ENCODE data around the gene SPTBN2.
"Not testable (repeated sequence)": the region's sequence is repeated elsewhere in the genome, so short reads cannot be mapped to it uniquely, and the experiment has no call there.

Gene SPTBN2

DNA sequence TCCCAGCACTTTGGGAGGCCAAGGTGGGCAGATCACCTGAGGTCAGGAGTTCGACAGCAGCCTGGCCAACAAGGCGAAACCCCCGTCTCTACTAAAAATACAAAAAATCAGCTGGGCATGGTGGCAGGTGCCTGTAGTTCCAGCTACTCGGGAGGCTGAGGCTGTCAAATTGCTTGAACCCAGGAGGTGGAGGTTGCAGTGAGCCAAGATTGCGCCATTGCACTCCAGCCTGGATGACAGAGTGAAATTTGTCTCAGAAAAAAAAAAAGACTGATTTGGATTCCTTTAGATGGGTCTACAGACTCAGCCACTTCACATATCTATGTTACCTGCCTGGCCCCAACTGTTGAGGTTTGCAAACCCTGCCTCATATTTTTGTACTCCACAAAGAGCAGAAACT is 4.8 kb downstream of the SPTBN2 start:
- DNase-seq (ENCODE audit: low read depth in 2 of 2): not testable (repeated sequence)

DNA sequence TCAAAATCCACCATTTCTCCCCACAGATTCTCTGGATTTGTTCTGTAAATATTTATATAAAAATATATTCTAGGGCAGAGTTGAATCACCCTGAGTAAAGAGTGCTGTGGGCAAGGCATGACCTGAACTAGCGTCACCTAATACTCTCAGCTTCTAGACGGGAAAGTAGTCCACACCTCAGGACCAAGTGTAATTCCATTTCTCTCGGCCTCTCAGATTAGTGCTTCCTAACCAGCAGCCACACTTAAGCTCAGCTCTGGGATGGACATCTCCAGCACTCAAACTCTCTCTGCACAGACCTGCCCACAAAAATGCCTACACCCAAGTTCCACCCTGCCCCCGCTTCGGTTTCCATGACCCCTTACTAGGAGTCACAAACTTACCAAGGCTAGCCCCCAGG is 5.3 kb downstream of the SPTBN2 start:
- DNase-seq (ENCODE audit: low read depth in 2 of 2): no peak

DNA sequence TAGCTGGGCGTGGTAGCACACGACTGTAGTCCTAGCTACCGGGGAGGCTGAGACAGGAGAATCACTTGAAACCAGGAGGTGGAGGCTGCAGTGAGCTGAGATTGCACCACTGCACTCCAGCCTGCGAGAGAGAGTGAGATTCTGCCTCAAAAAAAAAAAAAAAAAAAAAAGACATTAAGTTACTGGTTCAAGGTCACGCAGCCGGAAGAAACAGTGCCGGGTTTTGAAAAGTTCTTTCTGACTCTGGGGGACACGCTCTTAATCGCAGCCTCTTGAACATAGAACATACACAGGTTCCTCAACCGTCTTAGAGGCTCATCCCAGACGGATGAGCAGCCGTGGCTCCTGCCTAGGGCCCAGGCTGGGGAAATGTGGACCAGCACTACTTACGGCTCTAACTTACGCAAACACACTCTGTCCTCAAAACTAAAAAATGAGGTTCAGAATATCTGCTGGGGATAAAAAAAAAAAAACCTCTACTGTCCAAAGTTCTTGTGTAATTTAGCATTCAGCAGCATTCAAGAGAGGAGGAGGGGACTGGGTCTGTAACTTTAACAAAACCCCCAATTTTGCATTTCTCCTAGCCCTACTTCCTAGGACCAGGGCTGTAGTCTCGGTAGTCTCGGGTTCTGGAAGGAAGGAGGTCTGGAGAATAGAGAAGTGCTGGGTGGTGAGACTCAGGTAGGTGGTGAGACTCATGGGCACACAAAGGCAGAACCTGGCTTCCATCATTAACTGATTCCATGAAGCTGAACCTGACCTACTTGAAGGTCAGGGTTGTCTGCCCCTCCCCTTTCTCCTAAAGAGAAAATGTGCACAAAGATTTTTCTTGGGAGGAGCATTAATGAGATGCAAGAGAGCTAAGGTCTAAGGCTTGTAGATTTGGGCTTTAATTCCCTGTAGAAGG is 6.0 kb downstream of the SPTBN2 start:
- DNase-seq (ENCODE audit: low read depth in 2 of 2): no peak

DNA sequence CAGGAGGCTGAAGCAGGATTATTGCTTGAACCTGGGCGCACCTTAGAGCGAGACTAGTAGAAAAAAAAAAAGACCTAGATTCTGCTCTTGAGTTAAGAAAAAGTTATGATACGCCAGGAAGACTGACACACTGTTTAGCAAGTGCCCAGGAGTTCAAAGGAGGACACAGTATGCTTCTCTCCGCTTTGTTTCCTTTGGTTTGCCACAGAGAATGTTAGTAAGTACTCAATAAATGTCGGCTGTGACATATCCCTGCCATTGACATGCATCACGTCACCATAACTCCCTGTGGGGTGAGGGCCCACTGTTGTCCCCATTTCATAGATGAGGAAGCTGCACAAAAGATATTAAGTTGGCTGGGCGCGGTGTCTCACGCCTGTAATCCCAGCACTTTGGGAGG is 7.1 kb downstream of the SPTBN2 start:
- DNase-seq (ENCODE audit: low read depth in 2 of 2): no peak

DNA sequence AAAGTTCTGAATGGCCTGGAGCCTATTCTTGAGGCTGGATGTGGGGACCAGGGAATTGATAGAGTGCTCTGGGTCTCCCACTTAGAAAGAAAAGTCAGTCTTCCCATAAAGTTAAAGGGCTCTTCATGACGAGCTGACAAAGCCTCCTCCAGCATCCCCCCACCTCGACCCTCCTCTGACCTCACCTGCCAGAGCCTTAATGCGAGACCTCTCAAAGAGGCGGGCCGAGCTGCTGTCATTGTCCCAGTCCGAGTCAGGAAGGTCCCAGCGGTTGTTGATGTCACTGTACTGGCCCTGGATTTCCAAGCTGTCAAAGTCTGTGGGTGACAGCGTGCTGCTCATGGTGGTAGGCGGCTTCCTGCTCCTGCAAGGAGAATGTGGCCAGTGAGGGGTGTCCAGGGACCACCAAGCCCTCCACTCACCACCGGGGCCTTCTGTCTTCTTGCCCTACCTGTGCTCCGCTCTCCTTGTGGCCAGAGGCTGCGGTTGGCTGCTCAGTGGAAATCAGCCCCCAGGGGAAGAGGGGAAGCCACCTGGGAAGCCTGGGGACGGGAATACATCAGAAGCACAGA is 8.0 kb downstream of the SPTBN2 start:
- DNase-seq (ENCODE audit: low read depth in 2 of 2): no peak

DNA sequence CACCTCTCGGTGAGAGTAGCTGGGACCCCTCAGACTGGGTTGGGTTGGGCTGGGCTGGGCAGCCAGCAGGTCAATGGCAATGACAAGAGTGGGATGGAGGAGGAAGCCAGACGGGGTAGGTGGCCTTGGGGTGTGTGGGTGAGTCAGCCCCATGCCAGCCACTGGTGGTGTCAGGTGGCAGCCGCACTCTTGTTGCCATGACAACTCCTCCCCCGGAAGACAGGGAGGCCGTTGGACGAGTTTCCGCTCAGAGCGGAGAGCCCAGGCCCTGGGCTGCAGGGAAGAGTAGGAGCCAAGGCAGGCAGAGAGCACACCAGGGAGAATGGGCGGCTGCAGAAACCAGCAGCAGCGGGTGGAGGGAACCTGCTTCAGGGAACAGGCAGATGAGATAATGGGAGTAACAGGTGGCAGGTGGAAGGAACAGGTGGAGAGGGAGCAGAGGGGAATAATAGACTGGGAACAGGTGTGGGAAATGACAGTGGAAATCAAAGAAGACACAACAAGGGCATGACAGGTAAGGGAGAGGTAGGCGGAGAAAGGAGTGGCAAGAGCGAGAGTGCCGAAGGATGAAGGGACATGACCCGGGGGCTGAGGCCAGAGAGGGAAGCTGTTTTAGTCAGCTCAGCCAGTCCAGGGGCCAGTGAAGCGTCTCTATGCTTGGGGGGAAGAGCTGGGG is 8.7 kb downstream of the SPTBN2 start:
- peak in 1 of 2 experiments; percentile 41 for DNase-seq (ENCODE audit: low read depth in 2 of 2)

DNA sequence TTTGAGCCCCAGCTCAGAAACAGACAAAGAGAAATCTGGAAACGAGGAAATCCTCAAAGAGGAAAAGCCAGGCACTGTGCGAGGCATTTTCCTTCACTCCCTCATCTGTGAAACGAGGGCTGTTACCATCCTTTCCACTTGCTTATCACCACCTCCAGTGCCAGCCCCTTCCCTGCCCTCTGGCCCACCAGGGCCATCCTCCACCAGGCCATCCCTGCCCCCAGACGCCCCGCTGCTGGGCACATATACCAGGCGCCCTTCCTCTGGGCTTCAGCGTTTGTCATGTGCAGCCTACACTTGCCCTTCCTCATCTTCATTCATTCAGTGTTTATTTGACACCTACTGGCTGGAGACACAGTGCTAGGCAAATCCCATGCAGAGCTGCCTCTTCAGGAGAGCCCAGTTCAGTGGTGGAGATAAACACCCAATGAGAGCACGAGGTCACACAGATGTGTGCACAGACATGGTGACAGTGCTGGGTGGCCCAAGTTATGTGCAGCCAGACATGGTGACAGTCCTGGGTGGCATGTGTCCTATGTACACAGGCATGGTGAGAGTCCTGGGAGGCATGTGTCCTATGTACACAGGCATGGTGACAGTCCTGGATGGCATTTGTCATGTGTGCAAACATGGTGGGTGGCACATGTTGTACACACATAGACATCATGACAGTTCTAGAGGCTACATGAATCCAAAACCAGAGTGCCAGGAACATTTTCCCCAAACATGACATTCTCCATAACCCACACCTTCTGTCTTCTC is 9.7 kb downstream of the SPTBN2 start:
- DNase-seq (ENCODE audit: low read depth in 2 of 2): no peak

DNA sequence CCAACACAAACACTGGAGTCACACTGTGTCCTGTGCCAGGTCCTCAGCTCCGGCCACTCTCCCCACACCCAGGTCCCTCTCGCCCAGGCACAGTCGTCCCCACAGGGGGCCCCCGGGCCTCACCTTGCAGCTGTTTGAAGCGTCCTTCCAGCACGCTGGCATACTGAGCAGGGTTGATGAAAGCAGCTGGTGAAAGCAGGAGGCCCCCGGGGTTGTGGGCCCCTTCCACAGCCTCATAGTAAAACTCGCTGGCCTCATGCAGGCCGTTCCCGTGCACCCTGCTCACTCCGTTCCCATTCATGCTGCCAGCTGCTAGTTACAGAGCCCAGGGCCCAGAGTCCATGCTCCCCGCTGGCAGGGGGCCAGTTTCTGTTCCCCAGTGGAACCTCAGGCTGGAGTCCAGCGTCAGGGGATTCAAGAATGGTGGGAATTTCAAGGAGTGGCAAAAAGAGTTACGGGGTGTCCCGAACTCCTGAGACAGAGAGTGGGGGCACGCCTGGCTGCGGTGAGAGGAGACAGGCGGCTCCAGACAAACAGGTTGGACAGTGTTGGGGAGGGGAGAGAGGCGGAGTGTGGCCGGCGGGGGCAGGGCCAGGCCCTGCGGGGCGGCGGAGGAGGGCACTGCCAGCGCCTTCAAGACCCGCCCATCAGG is 10.6 kb downstream of the SPTBN2 start:
- no peak for DNase-seq (ENCODE audit: low read depth in 2 of 2)

DNA sequence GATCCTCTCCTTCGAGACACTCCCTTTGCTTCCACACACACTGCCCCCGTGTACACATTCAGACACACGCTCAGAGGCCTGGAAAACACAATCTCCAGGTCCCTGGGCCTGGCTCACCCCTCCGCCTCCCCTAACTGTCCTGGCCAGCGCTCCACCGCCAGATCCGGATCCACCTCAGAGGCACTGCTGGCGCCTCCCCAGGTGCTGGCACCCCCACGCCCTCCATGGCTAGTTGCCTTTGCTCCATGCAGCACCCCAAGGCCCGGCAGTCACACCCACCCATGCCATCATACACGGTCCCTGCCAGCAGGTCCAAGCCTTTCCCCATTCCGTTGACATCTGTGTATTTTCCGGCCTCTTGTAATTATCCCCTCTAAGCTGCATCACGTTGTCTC is 11.1 kb downstream of the SPTBN2 start:
- no peak for DNase-seq (ENCODE audit: low read depth in 2 of 2)

DNA sequence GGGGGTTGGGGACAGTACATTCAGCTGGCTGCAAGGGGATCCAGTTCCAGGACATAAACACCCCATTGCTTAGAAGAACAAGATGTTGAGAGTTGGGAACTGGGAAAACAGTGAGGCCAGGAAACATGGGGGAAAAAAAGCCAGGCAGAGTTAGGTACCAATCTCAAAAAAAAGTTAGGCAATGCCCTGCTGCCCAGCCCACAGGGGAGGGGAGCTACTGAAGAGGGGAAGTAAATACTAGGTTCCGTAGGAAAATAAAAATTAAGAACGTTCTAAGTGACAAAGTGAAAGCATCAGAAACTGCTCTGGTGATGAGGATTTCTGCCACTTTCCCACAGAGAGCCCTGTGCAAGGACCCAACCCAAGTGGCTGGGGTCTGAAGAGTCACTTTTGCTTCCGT is 12.0 kb downstream of the SPTBN2 start:
- DNase-seq (ENCODE audit: low read depth in 2 of 2): no peak

DNA sequence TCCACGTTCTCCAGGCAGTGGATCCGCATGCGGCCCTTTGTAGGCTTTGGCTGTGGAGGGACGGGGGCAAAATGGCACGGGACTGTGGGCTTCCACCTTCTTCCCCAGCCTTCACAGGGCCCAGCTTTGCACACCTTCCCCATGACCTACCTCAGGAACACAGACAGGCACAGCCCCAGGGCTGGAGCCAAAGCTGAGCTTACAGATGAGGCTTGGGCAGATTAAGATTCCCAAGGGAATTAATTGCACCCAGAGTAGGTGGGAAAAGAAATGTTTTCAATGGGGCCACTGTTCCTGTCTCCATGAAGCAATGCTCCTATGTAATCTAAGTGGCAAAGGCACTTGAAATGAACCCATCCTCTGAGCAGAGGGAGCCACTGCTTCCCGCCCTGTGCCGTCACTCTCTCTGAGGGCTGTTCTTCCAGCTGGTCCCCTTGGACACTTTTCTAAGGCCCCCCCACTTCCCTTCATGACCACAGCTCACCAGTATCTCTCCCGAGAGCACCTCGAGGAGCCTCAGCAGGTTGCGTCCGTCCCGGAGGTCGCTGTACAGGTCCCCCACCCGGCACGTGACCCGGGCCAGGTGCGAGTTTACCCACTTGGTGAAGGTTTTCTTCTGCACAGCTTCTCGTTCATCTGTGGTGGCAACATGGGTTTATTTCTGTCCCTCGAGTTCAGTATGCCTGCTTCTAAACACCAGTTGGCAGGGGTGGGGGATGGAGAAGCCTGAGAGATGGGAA is 13.5 kb downstream of the SPTBN2 start:
- DNase-seq (ENCODE audit: low read depth in 2 of 2): no peak

DNA sequence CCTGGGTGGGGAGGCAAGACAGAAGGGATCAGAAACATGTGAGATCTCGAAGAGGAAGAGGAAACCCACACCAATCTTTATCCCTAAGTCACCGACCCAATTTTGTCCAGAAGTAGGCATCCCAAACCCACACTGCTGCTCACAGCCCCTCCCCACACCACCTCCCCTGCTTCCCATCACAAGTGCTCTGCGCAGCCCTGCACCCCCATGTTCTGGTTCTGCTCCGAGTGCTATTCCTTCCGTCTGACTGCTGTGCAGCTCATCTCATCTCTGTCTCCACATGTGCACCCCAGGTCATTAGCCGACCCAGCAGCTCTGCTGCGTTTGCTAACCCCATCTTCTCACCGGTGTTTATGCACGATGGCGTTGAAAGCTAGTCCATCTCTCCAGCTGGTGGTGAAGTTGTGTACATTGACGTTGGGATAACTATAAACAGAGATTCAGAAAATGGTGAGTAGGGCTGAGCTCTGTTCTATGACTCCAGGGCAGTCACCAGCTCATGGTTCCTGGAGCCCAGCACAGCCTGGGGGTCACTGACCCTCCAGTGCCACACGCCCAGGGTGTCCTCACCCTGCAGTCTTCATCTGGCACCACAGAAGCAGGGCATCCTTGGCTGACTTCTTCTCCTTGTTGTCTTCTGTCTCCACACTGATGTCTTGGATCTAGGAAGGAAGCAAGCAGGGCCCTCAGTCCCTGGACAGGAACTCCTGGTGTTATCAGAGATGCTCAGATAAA is 15.1 kb downstream of the SPTBN2 start:
- DNase-seq (ENCODE audit: low read depth in 2 of 2): no peak

DNA sequence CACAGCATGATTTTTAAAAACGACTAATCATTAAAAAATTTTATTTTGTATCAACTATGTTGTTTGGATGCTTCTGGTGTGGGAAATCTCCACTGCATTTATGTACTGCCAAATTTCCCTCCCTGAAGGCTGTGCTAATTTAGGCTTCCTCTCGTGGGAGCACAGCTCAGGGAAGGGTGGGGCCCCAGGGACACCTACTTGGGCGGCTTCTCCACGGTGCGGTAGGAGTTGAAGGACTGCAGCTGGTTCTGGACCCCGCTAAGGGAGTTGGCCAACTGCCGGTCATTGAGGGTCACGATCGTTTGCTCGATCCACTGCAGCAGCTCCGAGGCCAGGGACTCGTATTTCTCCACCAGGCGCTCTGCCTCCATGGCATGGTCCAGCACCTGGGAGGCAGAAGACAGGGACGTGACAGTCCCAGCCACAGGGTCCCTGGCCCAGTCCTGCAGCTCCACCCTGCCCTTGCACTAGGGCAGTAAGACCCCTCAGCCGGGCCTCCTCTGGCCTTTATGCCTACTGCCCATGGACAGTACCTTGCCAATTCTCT is 18.6 kb downstream of the SPTBN2 start:
- no peak for DNase-seq (ENCODE audit: low read depth in 2 of 2)

DNA sequence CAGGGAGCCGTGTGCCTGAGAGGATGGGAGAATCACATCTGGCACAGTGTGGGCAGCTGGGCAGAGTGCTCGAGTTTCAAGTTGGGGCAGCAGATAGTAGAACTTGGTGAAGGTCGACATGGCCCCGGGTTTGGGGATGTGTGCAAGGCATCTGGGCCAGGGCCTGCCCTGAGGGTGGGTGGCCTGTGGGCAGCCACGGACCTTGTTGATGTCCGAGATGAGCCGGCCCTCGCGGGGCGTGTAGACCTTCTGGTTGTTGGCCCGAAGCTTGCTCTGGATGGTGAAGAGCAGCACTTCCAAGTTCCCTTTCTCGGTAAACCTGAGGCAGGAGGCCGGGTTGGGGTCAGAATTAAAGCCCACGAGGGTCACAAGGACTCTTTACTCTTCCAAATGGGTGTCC is 20.3 kb downstream of the SPTBN2 start:
- DNase-seq (ENCODE audit: low read depth in 2 of 2): no peak

DNA sequence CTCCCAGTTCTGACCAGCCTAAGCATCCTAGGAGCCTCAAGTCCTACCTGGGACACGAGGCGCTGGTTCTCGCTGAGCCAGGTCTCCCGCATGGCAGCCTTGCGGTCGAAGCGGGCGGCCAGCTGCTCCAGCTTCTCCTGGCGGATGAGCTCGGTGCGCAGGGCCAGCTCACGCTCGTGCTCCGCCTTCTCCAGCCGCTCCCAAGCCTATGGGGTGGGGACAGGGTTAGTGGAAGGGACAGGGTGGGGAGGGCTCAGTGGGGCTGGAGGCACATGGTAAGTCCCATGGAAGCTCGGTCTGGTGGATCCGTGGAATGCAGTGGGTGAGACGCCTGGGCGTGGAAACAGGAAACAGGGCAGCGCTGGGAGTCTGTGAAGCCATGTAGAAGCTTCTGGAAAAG is 20.9 kb downstream of the SPTBN2 start:
- DNase-seq (ENCODE audit: low read depth in 2 of 2): no peak

DNA sequence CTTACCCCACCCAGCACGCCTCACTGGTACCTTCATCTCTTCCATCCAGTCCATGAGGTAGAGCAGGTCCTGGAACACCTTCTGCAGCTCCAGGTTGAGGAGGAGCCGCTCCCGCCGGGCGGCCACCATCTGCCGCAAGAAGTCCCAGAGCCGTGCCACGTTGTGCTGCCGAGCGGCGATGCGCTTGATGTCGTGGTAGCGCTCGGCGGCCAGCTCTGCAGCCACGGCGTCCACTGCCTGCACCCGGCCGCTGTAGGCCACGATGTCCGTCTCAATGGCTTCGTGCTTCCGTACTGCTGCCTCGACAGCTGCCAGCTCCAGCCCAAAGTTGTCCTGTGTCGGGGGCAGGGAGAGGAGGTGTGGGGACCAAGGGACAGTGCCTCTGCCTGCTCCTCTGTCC is 21.5 kb downstream of the SPTBN2 start:
- DNase-seq (ENCODE audit: low read depth in 2 of 2): no peak

DNA sequence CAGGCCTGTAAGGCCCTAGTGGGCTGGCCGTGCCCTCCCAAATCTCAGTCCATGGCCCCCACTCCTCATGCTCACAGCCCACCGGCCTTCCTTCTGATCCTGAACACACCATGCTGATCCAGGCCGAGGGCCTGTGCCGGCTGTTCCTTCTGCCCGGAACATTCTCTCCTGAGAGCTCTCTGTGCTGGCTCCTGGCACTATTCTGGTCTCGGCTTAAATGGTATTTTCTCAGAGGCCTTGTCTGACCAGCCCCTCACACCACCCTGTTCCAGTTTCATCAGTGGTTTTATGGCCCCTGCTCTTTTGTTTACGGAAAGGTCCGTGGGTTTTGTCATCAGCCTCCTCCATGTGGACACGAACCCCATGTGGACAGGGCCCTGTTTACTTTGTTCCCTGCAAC is 22.0 kb downstream of the SPTBN2 start:
- no peak for DNase-seq (ENCODE audit: low read depth in 2 of 2)

DNA sequence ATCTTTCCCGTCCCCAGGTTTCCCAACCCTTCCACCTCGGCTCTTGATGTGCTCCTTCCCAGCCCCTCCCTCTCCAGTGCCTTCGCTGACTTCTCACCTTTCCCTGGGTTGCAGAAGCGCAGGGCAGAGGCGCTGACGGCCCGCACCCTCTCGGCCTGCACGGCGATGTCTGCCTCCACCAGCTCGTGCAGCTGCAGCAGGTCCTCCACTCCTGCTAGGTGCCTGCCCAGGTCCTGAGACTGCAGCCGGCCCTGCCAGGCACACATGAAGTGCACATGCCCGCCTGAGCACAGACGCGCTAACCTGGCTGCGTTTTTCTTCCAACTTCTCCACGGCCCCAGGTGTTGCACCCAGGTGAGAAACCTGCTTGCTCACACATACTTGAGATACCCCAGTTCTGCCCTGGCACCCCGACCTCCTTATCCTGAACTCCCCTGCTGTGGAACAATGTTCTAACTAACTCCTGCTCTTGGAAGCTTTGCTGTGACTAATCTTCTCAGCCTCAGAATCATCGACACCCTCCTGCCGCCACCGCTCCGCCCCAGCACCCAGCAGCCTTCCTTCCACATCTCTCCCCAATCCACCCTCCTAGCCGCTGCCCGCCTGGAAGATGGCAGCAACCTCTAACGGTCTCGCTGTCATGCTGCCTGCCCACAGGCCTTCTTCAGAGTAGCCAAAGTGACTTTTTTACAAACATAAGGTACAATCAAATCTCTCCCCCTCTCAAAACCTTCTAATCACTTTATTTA is 23.3 kb downstream of the SPTBN2 start:
- DNase-seq (ENCODE audit: low read depth in 2 of 2): no peak

DNA sequence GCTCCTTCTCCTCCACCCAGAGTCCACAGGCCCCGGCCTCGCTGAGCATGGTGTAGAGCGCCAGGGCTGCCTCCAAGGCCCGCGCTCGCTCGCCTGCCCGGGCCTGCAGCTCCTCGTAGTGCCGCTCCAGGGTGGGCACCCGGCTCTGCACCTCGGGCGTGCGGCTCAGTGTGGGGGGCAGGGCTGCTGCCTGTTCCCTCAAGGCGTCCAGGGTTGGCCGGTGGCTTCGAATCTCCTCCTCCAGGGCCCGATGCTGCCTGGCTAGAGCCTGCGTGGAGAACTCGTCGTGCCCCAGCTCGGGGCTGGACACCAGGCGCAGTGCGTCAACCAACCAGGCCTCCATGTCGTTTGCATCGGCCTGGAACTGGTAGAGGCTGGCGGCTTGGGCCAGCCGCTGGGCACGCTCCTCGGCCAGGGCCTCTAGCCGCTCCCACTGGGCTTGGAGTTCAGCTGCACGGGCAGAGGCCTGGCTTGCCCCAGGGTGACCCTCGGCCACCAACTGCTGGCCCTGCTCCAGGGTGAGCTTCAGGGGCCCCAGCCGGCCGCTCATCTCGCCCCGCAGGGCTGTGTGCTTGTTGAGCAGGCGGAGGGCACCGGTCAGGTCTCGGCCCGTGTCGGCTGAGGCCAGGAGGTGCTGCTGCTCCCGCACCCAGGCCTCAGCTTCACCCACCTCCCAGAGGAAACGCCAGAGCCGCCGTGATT is 24.2 kb downstream of the SPTBN2 start:
- no peak for DNase-seq (ENCODE audit: low read depth in 2 of 2)

All from stimulated activated CD4-positive, alpha-beta T cell treated with anti-CD3 and anti-CD28 coated beads, Interleukin-12 subunit alpha, Interleukin-12 subunit beta, amount 100 ng/mL, for 24 hours (primary cell).